Panc1 (cell line): ENCODE results near the gene AKIRIN2. TPM values are rescaled to one million over a fixed set of nuclear protein-coding genes. Genes with fewer than 3 reads are reported as not detected.

Experiments used
- ATAC-seq: fragments of 200-7000 bp; cut with Tn5 transposase; 2 replicates; pipeline ENCODE4 v1.9.1; 2020; ENCODE audit warnings: mild to moderate bottlenecking, moderate library complexity
- BruUV-seq: library from RNA; stranded (reverse); fragments of 400-500 nt; replicated peaks from 2 replicates; lab custom pipeline; 2021; lab: Mats Ljungman, UMichigan
- CTCF ChIA-PET: fragments of 300-600 bp; sonication (Branson Sonifier 250); formaldehyde crosslinking; loops from one replicate; lab custom pipeline; 2022; ENCODE audit warnings: antibody characterized with exemption; lab: Charles Lee
- POLR2A ChIA-PET: fragments of 300-600 bp; sonication (Branson Sonifier 250); formaldehyde crosslinking; loops from one replicate; lab custom pipeline; 2022; ENCODE audit warnings: antibody characterized with exemption; lab: Charles Lee
- DNase-seq: peaks from one replicate; pipeline ENCODE4 v3.0.0-alpha.2; 2010; ENCODE audit warnings: low read depth, low spot score
- H3K27ac ChIP-seq: 2 replicates; pipeline ENCODE4 v1.5.1; 2011; ENCODE audit warnings: mild to moderate bottlenecking, low read length, inconsistent platforms
- H3K27me3 ChIP-seq: fragments of 200-500 bp; sonication (Bioruptor generic); 2 replicates; pipeline ENCODE4 v1.6.0; 2014; ENCODE audit warnings: low read length, inconsistent platforms; ENCODE audit not compliant: control insufficient read depth, insufficient read depth
- H3K36me3 ChIP-seq: fragments of 200-500 bp; sonication (Bioruptor generic); 2 replicates; pipeline ENCODE4 v1.5.1; 2014; ENCODE audit warnings: inconsistent platforms, mild to moderate bottlenecking, low read length, moderate library complexity; ENCODE audit not compliant: control insufficient read depth, insufficient read depth
- H3K4me1 ChIP-seq: 2 replicates; pipeline ENCODE4 v1.5.1; 2011; ENCODE audit warnings: inconsistent platforms, mild to moderate bottlenecking, low read length, moderate library complexity; ENCODE audit not compliant: control insufficient read depth, insufficient read depth
- H3K4me3 ChIP-seq, 2 experiments: 2 replicates each; pipeline ENCODE4 v1.5.1; 2011 to 2012; ENCODE audit warnings: low read depth in 2 of 2, low read length in 2 of 2, mild to moderate bottlenecking in 2 of 2, inconsistent platforms in 1 of 2, moderate library complexity in 1 of 2
- H3K9me3 ChIP-seq: fragments of 200-500 bp; sonication (Bioruptor generic); 2 replicates; pipeline ENCODE4 v1.5.1; 2014; ENCODE audit warnings: low read depth, mild to moderate bottlenecking, inconsistent platforms, low read length, moderate library complexity; ENCODE audit not compliant: control insufficient read depth, insufficient read depth
- POLR2AphosphoS5 ChIP-seq: IDR thresholded peaks from 2 replicates; pipeline ENCODE4 v1.6.1; 2012; ENCODE audit warnings: mild to moderate bottlenecking, low read depth, low read length, moderate library complexity
- SIN3A ChIP-seq: IDR thresholded peaks from 2 replicates; pipeline ENCODE4 v1.6.1; 2012; ENCODE audit warnings: low read depth, mild to moderate bottlenecking, low read length, moderate library complexity, borderline replicate concordance; ENCODE audit not compliant: insufficient read depth
- TCF7L2 ChIP-seq: IDR thresholded peaks from 2 replicates; pipeline ENCODE4 v1.6.1; 2011; ENCODE audit warnings: mild to moderate bottlenecking, low read depth, low read length, inconsistent platforms
- in situ Hi-C: cut with HindIII; loops from 2 replicates; pipeline ENCODE4 v1.10.0; 2016; ENCODE audit warnings: low sequenced_read_pairs, low pct_unique_long_range_greater_than_20kb
- intact Hi-C: fragments of 100-400 bp; cut with micrococcal nuclease; formaldehyde crosslinking; loops from one replicate; pipeline ENCODE4 v1.10.0; 2022; ENCODE audit not compliant: unreplicated experiment
- total RNA-seq: library from RNA; stranded (reverse); gene quantifications from one replicate; pipeline ENCODE4 v1.2.1, GENCODE V29; 2021; ENCODE audit not compliant: unreplicated experiment
- TF ChIP-seq, protein P1 (sequence below): fragments of 450-650 bp; IDR thresholded peaks from 2 replicates; pipeline ENCODE4 v1.5.1; 2017; ENCODE audit warnings: mild to moderate bottlenecking
- TF ChIP-seq, protein P2 (sequence below), 2 experiments: IDR thresholded peaks; 2 replicates each; pipeline ENCODE4 v1.6.1; 2011 to 2012; ENCODE audit warnings: low read depth in 2 of 2, control low read depth in 1 of 2, low read length in 1 of 2, mild to moderate bottlenecking in 1 of 2, moderate library complexity in 1 of 2; ENCODE audit not compliant: insufficient read depth in 1 of 2

AKIRIN2 gene
- total RNA-seq, 1 experiment from 2014 or later = 47.6 TPM

DNA sequence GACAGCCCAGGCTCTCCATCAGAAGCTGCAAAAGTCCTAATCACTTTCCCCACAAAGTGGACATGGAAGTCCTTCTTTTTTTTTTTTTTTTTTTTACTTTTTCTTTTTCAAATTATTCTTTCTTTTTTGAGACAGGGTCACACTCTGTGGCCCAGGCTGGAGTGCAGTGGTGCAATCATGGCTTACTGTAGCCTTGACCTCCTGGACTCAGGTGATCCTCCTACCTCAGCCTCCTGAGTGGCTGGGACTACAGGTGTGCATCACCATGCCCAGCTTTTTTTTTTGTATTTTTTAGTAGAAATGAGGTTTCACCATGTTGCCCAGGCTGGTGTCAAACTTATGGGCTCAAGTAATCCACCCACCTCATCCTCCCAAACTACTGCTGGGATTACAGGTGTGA is 29.0 kb upstream of the AKIRIN2 start:
- POLR2A ChIA-PET = no interaction called here
- no TSS peak for BruUV-seq
- H3K4me1 ChIP-seq = no peaks in the 10 kb centered on the region
- DNase-seq (no peak), ATAC-seq (no peak)
- no peak overlapping the region for H3K4me3 ChIP-seq
- H3K36me3 ChIP-seq = no peaks in the 10 kb centered on the region
- H3K27me3 ChIP-seq = no peaks in the 10 kb centered on the region
- in situ Hi-C loops (no loop called here), intact Hi-C loops (no loop called here)
- H3K27ac ChIP-seq = no peak overlapping the region
- no peak for TF ChIP-seq SIN3A
- no peak for TF ChIP-seq POLR2AphosphoS5
- CTCF ChIA-PET = no interaction called here
- no peaks in the 10 kb centered on the region for H3K9me3 ChIP-seq

DNA sequence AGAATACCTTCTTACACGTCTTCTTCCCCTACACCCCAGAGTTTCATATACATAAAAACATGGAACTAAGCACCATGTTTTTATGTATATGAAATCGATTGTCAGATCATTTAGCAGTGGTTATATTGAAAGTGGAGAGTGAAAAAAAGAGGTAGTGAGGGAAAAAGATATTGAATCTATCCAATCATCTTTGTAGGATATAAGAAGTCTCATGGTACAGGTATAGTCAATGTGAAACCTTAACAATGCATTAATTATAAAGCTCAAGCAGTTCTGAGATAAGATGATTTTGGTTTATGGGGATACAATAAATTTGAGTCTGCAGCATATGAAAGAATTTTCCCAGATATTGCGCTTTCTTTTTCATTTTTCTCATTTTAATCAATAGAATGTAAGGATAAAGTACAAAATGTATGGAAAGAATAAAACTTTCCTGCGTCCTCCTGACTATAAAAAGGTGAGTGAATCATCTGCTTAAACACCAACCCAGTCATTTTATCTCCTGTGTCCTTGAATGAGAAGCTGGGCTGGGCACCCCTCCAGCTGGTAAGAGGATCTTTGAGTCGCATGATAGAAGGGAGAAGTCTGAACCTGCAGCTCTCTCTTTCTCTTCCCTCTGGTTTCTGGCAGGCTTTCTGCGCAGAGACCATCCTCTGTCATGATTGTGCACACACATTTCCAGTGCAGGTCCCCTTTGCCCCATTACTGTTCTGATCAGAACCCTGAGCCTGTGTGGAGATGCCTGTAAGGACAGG is 28.1 kb upstream of the AKIRIN2 start:
- no peak overlapping the region for H3K27ac ChIP-seq
- intact Hi-C loops = no loop called here
- H3K4me1 ChIP-seq = no peaks in the 10 kb centered on the region
- no TSS peak for BruUV-seq
- H3K27me3 ChIP-seq = no peaks in the 10 kb centered on the region
- no peaks in the 10 kb centered on the region for H3K9me3 ChIP-seq
- in situ Hi-C loops = no loop called here
- TF ChIP-seq TCF7L2 (no peak), POLR2AphosphoS5 (no peak)
- TF ChIP-seq, protein P1, sequence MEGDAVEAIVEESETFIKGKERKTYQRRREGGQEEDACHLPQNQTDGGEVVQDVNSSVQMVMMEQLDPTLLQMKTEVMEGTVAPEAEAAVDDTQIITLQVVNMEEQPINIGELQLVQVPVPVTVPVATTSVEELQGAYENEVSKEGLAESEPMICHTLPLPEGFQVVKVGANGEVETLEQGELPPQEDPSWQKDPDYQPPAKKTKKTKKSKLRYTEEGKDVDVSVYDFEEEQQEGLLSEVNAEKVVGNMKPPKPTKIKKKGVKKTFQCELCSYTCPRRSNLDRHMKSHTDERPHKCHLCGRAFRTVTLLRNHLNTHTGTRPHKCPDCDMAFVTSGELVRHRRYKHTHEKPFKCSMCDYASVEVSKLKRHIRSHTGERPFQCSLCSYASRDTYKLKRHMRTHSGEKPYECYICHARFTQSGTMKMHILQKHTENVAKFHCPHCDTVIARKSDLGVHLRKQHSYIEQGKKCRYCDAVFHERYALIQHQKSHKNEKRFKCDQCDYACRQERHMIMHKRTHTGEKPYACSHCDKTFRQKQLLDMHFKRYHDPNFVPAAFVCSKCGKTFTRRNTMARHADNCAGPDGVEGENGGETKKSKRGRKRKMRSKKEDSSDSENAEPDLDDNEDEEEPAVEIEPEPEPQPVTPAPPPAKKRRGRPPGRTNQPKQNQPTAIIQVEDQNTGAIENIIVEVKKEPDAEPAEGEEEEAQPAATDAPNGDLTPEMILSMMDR = no peak
- H3K4me3 ChIP-seq = no peak overlapping the region
- no peaks in the 10 kb centered on the region for H3K36me3 ChIP-seq
- ATAC-seq = peak; percentile 37; the same call in 1 of the 2 replicates
- CTCF ChIA-PET = no interaction called here
- no peak for DNase-seq
- POLR2A ChIA-PET = no interaction called here

DNA sequence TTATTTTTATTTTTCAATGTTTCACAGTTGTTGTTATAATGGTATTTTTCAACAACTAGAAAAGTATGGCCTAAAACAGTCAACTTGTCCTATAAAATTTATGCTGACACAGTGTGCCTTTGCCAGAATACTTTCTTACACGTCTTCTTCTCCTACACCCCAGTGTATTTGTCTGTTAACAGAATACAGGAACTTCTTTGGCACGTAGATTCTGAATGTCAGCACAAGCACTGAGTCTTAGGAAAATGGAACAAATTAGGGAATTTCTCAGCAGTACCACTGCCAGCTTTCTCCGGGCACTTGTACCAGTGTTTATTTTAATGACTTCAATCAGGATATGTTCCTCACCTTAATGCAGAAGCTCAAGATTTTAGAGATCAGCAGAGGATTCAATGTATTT is 26.7 kb upstream of the AKIRIN2 start:
- TF ChIP-seq POLR2AphosphoS5 (no peak), TCF7L2 (no peak), SIN3A (no peak)
- TF ChIP-seq, protein P1 = no peak
- TF ChIP-seq, protein P2, sequence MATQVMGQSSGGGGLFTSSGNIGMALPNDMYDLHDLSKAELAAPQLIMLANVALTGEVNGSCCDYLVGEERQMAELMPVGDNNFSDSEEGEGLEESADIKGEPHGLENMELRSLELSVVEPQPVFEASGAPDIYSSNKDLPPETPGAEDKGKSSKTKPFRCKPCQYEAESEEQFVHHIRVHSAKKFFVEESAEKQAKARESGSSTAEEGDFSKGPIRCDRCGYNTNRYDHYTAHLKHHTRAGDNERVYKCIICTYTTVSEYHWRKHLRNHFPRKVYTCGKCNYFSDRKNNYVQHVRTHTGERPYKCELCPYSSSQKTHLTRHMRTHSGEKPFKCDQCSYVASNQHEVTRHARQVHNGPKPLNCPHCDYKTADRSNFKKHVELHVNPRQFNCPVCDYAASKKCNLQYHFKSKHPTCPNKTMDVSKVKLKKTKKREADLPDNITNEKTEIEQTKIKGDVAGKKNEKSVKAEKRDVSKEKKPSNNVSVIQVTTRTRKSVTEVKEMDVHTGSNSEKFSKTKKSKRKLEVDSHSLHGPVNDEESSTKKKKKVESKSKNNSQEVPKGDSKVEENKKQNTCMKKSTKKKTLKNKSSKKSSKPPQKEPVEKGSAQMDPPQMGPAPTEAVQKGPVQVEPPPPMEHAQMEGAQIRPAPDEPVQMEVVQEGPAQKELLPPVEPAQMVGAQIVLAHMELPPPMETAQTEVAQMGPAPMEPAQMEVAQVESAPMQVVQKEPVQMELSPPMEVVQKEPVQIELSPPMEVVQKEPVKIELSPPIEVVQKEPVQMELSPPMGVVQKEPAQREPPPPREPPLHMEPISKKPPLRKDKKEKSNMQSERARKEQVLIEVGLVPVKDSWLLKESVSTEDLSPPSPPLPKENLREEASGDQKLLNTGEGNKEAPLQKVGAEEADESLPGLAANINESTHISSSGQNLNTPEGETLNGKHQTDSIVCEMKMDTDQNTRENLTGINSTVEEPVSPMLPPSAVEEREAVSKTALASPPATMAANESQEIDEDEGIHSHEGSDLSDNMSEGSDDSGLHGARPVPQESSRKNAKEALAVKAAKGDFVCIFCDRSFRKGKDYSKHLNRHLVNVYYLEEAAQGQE (IDR thresholded peaks at IDR 0.05; ENCODE audit: insufficient read depth in 1 of 2, low read depth in 2 of 2, low read length in 1 of 2) = no peak
- DNase-seq (no peak), ATAC-seq (no peak)
- Histone ChIP-seq H3K27me3 (no peaks in the 10 kb centered on the region), H3K4me1 (peaks cover 2% of the 10 kb centered on the region), H3K4me3 (no peak overlapping the region), H3K9me3 (no peaks in the 10 kb centered on the region), H3K36me3 (no peaks in the 10 kb centered on the region), H3K27ac (no peak overlapping the region)
- intact Hi-C loops = no loop called here
- in situ Hi-C loops = no loop called here
- BruUV-seq = no TSS peak
- POLR2A ChIA-PET = interaction anchor here (0.7 kb wide), 1 partner anchor 14 kb away, joined by 3 read pairs; no protein-coding TSS in a partner anchor
- CTCF ChIA-PET = no interaction called here
